HepG2 (cell line): ENCODE results near the gene PPP6R2. TPM values are rescaled to one million over a fixed set of nuclear protein-coding genes. Genes with fewer than 3 reads are reported as not detected.

Source experiments
- ARID5B ChIP-seq: IDR thresholded peaks from 2 replicates; pipeline ENCODE4 v1.4.0; 2020; ENCODE audit warnings: mild to moderate bottlenecking, missing genetic modification reagents
- FLYWCH1 ChIP-seq: sonication (generic); formaldehyde crosslinking; IDR thresholded peaks from 2 replicates; pipeline ENCODE4 v1.8.1; 2023; ENCODE audit warnings: mild to moderate bottlenecking, missing genetic modification reagents
- GATAD2A ChIP-seq: IDR thresholded peaks from 2 replicates; pipeline ENCODE4 v1.6.1; 2016
- HMGA1 ChIP-seq: sonication (generic); formaldehyde crosslinking; conservative IDR thresholded peaks from 2 replicates; pipeline ENCODE4 v1.4.0; 2020; ENCODE audit warnings: missing genetic modification reagents
- KDM2A ChIP-seq: sonication (generic); formaldehyde crosslinking; IDR thresholded peaks from 2 replicates; pipeline ENCODE4 v1.4.0; 2020; ENCODE audit warnings: low read depth, missing genetic modification reagents, borderline replicate concordance
- KLF16 ChIP-seq, 2 experiments: sonication (generic) in 1 of 2; formaldehyde crosslinking in 1 of 2; IDR thresholded peaks; 2 replicates each; pipeline versions ENCODE4 v1.6.1 to v1.8.0; 2016 to 2023; ENCODE audit warnings: missing genetic modification reagents in 2 of 2, missing compliant biosample characterization in 1 of 2
- PTBP1 ChIP-seq: fragments of 200-400 bp; formaldehyde crosslinking; IDR thresholded peaks from 2 replicates; pipeline ENCODE4 v1.6.1; 2018; ENCODE audit warnings: low read length, low read depth; ENCODE audit not compliant: poor library complexity, severe bottlenecking
- REST ChIP-seq, 2 experiments: IDR thresholded peaks; 2 replicates each; pipeline ENCODE4 v1.6.1; 2011 to 2012; ENCODE audit warnings: low read length in 2 of 2, borderline replicate concordance in 1 of 2, low read depth in 1 of 2, mild to moderate bottlenecking in 1 of 2, moderate library complexity in 1 of 2
- SIN3A ChIP-seq: IDR thresholded peaks from 2 replicates; pipeline ENCODE4 v1.6.1; 2011; ENCODE audit warnings: low read depth, mild to moderate bottlenecking, control low read depth, low read length, borderline replicate concordance
- SPEN ChIP-seq: sonication (generic); formaldehyde crosslinking; IDR thresholded peaks from 2 replicates; pipeline ENCODE4 v1.5.1; 2020; ENCODE audit warnings: low read depth, mild to moderate bottlenecking, missing genetic modification reagents
- YEATS2 ChIP-seq: sonication (generic); formaldehyde crosslinking; IDR thresholded peaks from 2 replicates; pipeline ENCODE4 v1.4.0; 2020; ENCODE audit warnings: missing genetic modification reagents, borderline replicate concordance
- YY1 ChIP-seq: IDR thresholded peaks from 2 replicates; pipeline ENCODE4 v1.6.1; 2011; ENCODE audit warnings: low read length, low read depth, moderate library complexity, mild to moderate bottlenecking; ENCODE audit not compliant: insufficient read depth, insufficient replicate concordance
- ZFP36L2 ChIP-seq: sonication (generic); formaldehyde crosslinking; IDR thresholded peaks from 2 replicates; pipeline ENCODE4 v1.4.0; 2020; ENCODE audit warnings: missing genetic modification reagents
- ZFY ChIP-seq: sonication (generic); formaldehyde crosslinking; IDR thresholded peaks from 2 replicates; pipeline ENCODE4 v1.4.0; 2020; ENCODE audit warnings: missing genetic modification reagents
- ZNF687 ChIP-seq: sonication (generic); formaldehyde crosslinking; IDR thresholded peaks from 2 replicates; pipeline ENCODE4 v1.5.1; 2020; ENCODE audit warnings: mild to moderate bottlenecking, missing genetic modification reagents, moderate library complexity
- polyA plus RNA-seq, 8 experiments: library from polyadenylated mRNA; depleted of rRNA in 3 of 8; stranded (reverse) in 7 of 8; unstranded in 1 of 8; fragments of >200 nt; fragmentation: Illumina TruSeq in 4 of 8; extraction: Trizol in 4 of 8; gene quantifications; 2 replicates each; pipeline versions ENCODE4 v1.2.1 to v1.2.3, GENCODE V29; 2011 to 2016; ENCODE audit warnings: low read depth in 4 of 8, missing spikeins in 1 of 8, mixed read lengths in 1 of 8; ENCODE audit not compliant: insufficient read depth in 1 of 8
- total RNA-seq, 5 experiments: library from RNA; depleted of rRNA; stranded (reverse); fragments of >200 nt; fragmentation: Illumina TruSeq; extraction: Trizol; gene quantifications; 2 replicates each; pipeline ENCODE4 v1.2.3, GENCODE V29; 2016; ENCODE audit warnings: low read depth in 1 of 5

Gene PPP6R2
- total and polyA plus RNA-seq, 2 of the 13 experiments (the other 11 are each of a cell fraction or from before 2014, with no cell fraction given), result 55.0 to 102 TPM

- TF ChIP-seq ZNF687 (CRISPR knock-in tag) (peak; percentile 77), ZFP36L2 (no peak), ZFY (CRISPR knock-in tag) (peak; percentile 75), YY1 (peak; percentile 91), REST (IDR thresholded peaks at IDR 0.05; ENCODE audit: borderline replicate concordance in 1 of 2, low read depth in 1 of 2, low read length in 2 of 2) (no peak), ARID5B (CRISPR knock-in tag) (no peak), HMGA1 (no peak), KLF16 (CRISPR knock-in tag; IDR thresholded peaks at IDR 0.05) (0 out of 4 replicates have a peak, but pooled peaks of 1 of the 2 experiments have one; percentile 44), SPEN (peak; percentile 54; the same call in 1 of the 2 replicates), FLYWCH1 (CRISPR knock-in tag) (no peak), PTBP1 (no peak), YEATS2 (CRISPR knock-in tag) (peak; percentile 33; the same call in 1 of the 2 replicates), SIN3A (0 out of 2 replicates have a peak, but pooled peaks have one; percentile 14), KDM2A (peak; percentile 62; the same call in 1 of the 2 replicates), GATAD2A (CRISPR knock-in tag) (0 out of 2 replicates have a peak, but pooled peaks have one; percentile 14)
Observed at GRCh38 chr22:50474710-50475651, 131.9 kb downstream of the PPP6R2 start, which contains the start of gene SBF1 (continued).
